Cerebellar nuclear complex (tissue), 1 donor: ENCODE data around the gene EXD2.

Experiments
- DNase-seq, 2 experiments: peaks; one replicate each; lab custom pipeline; 2025; lab: John Stamatoyannopoulos, UW

Gene EXD2

DNA sequence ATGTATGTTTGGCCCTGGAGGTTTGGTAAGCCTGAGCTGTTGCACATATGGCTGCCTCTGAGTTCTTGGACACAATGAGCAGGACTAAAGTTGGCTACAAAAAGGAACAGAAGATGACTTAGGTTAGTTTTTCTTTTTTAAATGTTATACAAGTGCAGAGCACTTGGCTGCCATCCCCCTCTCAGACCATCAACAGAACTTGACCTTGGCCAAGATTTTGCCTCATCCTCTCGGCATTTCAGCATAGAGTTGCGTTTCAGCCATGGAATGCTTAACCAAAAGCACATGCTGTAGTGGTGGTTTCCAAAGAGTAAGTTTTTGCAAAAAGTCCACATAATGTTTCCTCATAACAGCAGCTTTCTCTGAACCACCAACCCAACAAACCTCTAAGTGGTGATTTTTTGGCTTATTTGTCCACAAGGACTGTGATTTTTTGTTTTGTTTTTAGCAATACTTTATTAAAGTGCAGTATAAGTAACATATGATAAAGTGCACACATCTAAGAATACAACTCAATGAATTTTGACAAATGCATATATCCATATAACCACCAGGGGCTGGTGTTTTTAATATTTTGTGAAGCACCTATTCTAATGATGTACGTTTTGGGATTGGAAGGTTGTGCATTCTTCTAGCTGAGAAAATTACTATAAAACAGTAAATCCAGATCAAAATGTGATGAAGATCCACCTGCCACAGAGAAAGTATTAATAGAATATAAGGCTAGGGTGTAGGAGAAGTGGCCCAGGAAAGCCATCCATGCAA, 56.6 kb downstream of the EXD2 start:
- no peak for DNase-seq

DNA sequence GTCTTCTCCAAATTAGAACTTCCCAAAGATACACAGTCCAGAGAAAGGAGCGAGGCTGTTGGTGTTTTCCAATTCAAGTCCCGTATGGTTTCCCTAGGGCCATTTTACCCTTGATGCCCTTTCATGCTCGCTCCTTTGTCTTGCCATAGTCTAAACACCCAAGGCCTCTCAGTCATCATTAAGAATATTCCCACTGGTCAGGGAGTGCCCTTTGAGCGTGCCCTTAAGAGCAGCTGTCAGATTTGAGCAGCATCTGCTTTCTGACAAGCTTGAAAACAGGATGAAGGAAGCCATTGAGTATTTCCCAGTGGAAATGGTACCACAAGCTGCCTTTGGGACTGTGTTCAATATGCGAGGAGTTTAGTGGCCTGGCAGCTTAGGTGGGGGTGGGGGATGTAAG, 58.3 kb downstream of the EXD2 start:
- DNase-seq: no peak

DNA sequence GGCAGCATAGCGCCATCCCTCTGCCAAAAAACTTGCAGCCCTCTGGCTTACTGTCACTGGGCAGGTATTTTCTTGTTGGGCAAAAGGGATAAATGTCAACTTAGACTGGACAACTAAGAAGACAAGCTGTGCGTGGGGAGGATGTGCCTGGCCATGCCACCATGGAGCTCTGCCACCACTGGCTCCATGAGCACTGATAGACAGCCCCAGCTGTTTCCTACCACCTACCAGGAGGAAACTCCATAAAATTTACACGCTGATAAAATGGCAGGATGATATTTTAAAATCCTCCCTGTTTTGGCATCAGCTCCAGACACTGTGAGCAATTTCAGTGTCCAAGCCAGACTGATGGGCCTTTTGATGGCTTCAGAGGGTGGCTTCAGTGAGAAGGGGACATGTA, 61.6 kb downstream of the EXD2 start:
- DNase-seq: no peak

DNA sequence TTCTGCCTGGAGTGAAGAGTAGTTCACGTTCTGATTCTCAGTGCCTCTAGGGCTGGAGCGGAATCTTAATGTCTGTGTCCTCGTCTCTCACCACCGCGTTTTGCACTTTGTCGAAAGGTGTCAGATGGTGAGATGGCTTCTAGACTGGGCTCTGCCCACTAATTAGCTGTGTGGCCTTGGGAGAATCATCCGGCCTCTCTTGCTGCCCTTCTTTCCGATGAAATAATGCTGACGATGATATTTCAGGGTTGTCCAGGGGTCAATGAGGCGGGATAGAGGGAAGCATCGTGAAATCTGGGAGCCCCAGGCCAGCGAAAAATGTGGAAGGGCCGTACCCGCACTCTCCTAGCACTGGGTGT, 67.8 kb downstream of the EXD2 start:
- DNase-seq: no peak

DNA sequence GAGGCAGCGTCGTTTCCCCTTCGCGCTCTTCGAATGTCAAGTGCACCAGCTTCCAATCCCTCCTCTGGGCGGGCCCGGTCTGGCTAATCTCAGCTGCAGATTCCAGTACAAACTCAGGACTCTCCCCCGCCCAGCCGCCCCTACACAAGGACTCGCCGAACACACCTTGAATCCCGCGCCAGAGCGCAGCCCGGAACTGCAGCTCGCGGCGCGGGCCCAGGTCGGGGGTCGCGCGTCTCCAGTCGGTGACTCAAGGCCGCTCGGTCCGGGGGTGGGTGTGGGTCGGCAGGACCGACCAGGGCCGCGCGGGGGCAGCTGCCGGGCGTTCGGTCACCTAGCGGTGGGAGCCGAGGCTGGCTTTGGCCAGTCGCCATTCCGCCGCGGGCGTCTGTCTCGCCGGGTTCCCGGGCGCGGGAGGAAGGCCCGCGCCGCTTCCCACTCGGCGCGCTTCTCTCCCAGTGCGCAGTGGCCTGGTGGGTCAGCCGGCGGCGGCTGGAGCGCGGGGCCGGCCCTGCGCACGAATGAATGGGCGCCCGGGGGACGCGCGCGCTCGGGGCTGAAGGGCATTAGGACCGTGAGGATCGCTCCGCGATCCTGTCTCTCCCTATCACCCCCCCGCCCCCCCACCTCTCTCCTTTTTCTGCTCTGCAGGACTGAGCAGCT, 68.4 kb downstream of the EXD2 start, which contains the start of gene GALNT16:
Gene GALNT16, plus strand, starts transcription at position 632 of the 663 bp plus-strand sequence. CDS start 133 bp downstream, outside the sequence.
- DNase-seq: no peak

DNA sequence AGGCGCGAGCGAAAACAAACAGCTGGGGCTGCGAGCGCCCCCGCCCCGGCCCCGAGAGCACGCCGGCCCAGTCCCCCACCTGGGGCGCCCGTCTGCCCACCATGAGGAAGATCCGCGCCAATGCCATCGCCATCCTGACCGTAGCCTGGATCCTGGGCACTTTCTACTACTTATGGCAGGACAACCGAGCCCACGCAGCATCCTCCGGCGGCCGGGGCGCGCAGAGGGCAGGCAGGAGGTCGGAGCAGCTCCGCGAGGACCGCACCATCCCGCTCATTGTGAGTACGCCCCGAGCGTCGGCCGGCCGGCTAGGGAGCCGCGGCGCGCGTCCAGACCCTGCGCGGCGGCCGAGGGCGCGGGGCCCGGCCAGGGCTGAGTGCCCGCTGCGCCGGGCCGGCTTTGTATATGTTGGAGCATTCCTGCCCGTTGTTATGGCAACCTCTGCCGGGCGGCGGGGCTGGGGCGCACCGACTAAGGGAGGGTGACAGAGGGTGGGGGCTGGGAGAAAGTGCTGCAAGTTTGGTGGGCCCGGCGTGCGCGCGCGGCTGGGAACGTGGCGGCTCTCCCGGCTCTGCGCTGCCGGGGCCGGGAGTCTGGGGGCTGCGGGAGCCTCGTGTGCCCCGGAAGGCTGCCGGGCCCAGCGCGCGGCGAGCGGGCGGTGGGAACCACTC, 69.0 kb downstream of the EXD2 start:
- no peak for DNase-seq

DNA sequence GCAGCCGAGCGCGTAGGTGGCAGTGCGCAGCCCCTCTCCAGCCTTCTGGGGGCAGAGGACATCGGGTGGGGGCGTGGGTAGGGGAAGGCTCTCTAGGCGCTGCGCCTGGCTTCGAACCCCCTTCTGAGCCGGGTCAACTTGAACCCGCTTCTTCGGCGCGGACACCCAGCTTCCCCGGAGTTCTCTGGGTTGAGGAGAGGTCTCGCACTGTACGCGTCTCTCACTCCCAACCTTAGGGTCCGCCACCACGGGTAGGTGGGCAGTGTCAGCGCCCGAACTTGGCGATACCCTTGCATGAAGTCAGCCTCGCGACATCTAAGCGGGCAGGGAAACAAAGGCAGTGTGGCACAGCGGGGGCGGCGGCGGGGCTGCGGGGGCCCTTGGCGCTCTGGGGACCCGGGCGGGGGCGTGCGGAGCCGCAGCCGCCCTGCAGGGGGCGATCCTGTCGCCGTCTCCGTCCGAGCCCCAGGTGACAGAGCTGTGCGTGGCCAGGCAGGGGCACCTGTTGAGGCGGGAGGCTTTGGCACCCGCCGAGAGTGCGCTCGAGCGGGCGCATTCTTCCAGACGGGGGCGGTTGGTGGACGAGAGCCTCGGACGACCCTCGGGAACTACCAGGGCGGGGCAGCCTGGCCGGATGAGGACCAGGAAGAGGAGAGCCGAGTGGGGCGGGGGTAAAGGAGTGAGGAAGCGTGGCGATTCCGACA, 69.7 kb downstream of the EXD2 start:
- no peak for DNase-seq

DNA sequence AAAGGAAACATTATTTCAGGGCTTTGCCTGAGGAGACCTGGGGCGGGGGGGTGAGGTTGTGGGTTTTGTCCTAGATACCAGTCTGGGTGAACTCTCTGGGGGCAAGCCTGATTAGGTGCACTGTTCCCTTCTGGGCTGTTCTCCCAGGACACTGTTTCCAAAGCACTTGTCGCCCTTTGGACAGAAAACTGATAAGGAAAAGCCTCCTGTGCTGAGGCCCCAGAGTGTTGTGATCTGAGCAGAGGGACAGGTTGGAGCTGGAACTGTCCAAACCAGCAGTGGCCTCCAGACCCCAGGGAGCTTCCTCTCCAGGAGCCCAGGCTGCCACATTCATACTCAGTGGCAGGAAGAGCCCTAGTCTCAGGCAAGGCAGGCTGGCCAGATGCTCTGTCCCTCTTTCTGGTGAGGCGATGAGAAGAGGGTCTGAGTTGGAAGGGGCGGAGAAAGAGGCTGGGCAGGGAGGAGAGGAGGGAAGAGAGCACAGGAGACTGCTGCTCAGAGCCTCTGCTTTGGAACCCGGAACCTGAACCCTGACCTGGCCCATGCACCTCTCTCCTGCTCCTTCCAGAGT, 70.5 kb downstream of the EXD2 start:
- no peak for DNase-seq

DNA sequence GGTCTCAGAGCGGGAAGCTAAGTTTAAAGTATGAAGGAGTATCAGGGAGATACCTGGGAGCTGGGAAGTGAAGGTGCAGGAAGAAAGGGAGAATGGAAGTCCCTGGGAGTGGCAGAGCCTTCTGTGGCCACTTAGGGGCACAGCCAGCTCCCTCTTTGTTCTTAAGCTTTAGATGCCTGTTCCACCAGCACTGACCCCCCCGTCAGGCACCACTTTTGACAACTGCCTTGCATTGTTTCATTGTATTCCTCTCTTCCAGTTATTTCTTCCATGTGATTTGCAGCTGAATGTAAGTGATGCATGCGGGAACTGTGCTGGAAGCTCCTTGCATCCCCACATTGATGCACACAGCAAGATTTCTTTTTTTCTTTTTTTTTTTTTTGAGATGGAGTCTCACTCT, 71.2 kb downstream of the EXD2 start:
- DNase-seq: no peak

DNA sequence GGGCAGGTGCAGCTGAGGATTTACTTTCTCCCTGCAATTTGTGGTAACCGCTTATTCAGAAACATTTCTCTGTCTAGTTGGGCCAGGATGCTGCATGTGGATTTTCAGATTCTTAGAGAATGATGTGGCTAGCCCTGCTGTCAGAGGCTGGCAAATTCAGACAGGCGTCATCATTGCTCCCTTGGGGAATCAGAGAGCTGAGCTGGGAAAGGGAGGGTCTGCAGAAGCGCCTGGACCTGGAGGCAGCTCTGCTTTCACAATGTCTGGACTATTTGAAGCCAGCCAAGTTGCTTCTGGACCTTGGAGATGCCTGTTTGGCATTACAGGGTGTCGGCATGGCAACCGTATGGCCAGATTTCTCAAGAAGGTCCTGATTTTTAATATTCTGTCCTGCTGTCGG, 72.1 kb downstream of the EXD2 start:
- peak in 1 of 2 experiments; percentile 69 for DNase-seq

DNA sequence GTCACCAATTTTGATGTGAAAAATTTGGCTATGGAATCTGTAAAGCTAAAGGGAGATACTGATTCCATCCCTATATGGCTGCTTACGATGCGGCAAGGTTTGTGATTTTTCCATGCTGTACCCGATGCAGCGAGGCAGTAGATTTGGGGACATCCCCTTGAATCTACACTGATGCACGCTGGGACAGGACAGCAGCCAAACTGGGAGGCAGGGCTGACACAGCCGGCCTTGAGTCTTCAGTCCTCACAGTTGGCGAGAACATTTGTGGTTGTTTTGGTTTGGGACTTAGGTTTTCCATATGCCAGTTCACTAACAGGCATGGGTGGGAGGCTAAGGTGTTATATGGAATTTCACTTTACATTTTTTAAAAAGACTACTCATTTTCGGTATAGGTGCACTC, 72.5 kb downstream of the EXD2 start:
- peak in 1 of 2 experiments; percentile 69 for DNase-seq

DNA sequence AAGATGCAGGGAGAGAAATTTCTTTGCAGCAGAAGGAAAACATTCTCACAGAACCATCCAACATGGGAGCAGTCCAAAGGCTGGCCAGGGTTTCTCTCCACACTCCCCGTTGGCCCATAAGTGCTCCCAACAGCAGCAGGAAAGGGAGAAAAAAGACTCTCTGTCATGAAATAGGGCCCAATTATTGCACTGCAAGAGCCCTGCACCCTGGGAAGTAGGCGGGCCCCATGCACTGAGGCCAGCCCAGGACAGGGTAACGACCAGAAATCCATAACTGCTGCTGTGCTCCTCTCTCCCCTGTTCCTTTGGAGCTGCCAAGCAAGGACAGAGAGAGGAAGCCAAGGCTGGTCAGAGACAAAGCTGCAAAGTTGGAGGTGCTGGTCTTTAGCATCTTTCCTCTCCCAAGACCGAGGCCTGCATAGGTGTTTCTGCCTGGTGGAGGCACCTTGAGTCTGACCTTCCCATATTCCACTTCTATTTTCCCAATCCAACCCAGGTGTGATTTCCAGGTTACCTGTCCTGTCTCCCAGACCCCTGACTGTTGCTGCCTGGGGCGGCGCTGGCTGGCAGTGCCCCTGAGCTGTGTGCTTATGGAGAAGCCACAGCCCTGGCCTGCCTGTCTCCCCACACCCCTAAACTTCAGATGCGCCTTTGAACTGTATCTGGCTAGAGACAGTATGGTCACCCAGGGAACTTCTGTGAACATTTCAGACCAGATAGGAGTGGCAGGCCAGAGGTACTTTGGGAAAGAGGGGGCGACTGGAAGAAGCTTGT, 75.5 kb downstream of the EXD2 start:
- no peak for DNase-seq

DNA sequence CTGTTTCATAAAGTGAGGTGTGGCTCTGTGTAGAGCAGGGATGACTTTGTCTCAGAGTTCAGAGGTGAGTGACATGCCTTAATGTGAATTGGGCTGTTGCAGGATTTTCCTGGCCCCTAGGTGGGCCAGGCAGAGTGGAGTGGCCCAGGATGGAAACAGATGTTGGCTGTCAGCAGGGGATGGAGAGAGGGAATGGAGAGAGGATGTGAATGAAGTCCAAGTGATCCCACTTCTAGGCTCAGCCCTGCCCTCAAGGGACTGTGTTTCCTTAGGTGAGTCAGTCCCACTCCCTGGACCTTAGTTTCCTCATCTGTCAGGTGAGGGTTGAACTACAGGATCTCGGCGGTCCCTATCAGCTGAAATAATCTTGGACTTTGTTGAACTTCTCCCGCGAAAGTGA, 76.2 kb downstream of the EXD2 start:
- DNase-seq: no peak

DNA sequence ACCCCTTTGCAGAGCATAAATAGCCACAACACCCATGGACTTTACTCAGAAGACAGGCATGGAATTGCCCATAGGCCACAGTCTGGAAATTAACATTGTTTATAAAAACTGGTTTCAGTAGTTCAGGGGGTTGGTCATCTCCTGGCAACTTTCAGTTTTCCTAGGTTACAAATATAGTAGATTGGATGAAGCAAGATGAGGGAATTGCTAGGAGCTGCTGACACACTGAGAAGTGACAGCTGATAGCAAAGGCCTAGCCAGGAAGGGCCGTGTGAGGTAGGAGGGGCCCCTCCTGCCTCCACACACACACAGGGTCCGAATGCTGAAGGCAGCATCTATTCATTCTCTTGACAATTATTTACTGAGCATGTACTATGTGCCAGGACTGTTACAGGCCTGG, 76.9 kb downstream of the EXD2 start:
- DNase-seq: no peak

DNA sequence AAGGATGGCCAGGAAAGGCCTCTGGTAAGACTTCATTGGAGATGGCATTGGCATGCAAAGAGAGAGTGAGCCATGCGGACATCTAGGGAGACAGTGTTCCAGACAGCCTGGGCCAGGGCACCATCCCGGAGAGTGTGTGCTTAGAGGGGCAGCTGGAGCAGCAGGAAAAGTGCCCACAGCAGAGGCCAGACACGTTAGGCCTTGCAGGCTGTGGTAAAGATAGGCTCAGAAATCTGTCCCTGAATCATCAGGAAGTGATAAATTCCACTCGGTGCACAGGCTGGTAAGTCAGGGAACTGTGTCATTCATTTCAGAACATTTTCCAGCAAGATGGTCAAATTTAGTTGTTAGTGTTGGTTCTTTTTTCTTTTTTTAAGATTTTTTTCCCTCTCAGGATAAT, 77.5 kb downstream of the EXD2 start:
- DNase-seq: no peak

DNA sequence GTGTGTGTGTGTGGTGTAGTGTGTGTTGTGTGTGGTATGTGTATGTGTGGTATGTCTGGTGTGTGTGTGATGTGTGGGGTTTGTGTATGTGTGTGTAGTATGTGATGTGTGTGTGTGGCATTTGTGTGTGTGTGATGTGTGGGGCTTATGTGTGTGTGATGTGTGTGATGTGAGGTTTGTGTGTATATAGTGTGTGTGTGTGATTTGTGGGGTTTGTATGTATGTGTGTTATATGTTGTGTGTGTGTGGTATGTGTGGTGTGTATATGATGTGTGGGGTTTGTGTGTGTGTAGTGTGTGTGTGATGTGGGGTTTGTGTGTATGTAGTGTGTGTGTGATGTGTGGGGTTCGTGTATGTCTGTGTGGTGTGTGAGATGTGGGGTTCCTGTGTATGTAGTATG, 78.1 kb downstream of the EXD2 start:
- no peak for DNase-seq

DNA sequence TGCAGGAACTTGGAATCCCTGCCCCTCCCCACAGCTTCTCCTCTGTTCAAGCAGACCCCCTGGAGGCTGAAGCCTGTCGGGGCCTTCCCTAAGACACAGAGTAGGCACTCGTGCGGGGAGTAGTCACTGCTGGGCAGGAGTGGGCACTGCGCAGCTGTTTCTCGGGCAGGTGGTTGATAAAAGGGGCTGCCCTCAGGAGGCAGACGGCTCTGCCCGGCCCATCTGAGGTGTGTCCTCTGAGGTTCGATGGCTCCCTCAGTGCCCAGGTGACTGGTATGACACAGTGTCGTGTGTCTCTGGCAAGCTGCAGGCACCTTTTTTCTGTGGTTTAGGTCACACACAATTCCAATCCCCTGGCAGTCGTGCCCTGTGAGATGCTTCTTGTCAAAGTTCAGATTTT, 78.8 kb downstream of the EXD2 start:
- no peak for DNase-seq

DNA sequence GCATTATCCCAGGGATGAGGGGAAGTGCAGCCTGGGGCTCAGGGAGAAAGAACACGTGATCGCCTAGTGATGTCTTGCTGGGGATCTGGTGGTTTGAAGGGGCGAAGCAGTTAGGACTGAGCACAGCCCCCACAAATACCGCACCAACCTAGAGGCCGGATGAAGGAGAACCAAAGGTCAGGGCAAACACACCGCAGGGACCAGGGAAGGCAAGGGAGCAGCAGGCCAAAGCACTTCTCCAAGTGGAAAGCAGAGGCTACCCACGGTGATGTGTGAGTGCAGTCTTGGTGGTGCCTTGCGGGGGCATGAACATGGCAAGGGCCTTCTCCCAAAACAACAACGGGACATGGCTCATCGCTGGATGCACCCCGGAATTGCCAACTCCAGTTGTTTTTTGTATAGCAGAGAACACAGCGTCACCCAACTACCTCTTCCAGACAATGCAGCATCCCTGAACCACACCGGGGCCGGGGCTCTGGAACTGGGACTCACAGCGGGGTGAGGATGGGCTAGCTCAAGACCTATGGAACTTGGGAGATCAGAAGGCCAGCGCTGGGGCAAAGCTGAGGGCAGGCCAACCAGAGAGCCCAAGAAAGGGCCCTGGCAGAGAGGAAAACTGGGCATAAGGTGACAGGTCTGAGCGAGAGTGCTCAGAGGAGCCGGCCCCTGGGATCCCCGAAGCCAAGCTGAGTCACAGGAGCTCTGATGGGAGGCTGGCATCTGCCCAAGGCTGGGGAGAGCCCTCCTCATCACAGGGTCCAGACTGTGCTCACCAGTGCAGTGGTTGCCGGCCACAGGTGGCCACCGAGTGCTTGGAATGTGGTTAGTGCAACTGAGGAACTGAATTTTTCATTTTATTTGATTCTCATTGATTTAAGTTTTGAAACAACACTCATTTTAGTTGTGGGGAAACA, 79.8 kb downstream of the EXD2 start:
- no peak for DNase-seq

DNA sequence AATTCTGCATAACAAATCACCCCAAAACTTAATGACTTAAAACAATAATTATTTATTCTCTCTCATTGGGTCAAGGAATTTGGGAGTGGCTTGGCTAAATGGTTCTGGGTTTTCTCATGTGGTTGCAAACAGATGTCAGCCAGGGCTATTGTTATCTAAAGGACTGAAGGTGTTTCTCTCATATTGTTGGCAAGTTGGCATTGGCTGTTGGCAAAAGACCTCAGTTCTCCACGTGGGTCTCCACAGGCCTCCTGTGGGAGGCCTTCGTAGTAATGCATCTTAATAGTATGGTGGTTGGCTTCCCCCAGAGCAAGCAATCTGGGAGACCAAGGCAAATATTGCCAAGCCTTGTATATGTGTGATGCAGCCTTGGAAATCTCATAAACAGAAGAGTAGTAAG, 83.0 kb downstream of the EXD2 start:
- DNase-seq: no peak

DNA sequence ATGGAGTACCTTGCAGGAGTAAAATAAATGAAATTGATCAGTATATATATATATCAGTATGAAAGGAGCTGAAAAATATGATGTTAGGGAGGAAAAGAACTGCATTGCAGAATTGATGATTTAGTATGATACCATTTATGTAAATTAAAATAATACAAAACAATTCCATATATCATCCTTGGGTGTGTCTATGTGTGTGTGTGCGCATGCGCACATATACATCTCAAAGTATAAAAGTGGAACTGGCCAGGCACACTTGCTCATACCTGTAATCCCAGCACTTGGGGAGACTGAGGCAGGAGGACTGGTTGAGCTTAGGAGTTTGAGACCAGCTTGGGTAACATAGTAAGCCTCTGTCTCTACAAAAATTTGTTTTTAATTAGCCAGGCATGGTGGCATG, 84.0 kb downstream of the EXD2 start:
- DNase-seq: no peak
